Left lung (tissue), 10 donors: Measurements from ENCODE around the gene ATP6AP1. TPM values are rescaled to one million over a fixed set of nuclear protein-coding genes. Genes with fewer than 3 reads are reported as not detected.
A peak's percentile ranks its signal among the peaks of the same experiment; 100 is the strongest.

Experiments used
- ATAC-seq: fragments of 200-7000 bp; cut with Tn5 transposase; one replicate; pipeline ENCODE4 v1.9.1; 2020; ENCODE audit warnings: moderate library complexity
- DNase-seq, 4 donors: peaks; one replicate each; pipeline ENCODE4 v3.0.0-alpha.2; 2013 to 2020
- H3K27ac ChIP-seq, 2 donors: fragments of 200-600 bp; sonication (generic) in 1 of 2; one replicate each; pipeline versions ENCODE4 v1.5.0 to v1.8.0; 2020 to 2021
- H3K27me3 ChIP-seq, 2 donors: fragments of 200-600 bp; sonication (generic) in 1 of 2; one replicate each; pipeline versions ENCODE4 v1.5.0 to v1.8.0; 2020 to 2021
- H3K36me3 ChIP-seq, 2 donors: fragments of 200-600 bp; sonication (generic) in 1 of 2; one replicate each; pipeline versions ENCODE4 v1.5.0 to v1.8.0; 2020 to 2021
- H3K4me1 ChIP-seq, 2 donors: fragments of 200-600 bp; one replicate each; pipeline ENCODE4 v1.8.0; 2021
- H3K4me3 ChIP-seq, 2 donors: fragments of 200-600 bp; sonication (generic) in 1 of 2; one replicate each; pipeline versions ENCODE4 v1.5.0 to v1.8.0; 2020 to 2021; ENCODE audit warnings: mild to moderate bottlenecking in 1 of 2
- H3K9me3 ChIP-seq, 2 donors: fragments of 200-600 bp; sonication (generic) in 1 of 2; one replicate each; pipeline versions ENCODE4 v1.5.0 to v1.8.0; 2020 to 2021
- intact Hi-C, 2 donors: fragments of 100-400 bp; cut with DNase I; formaldehyde crosslinking; loops; one replicate each; pipeline versions ENCODE4 v1.11.2 to v1.14.2; 2022
- polyA plus RNA-seq, 6 donors: library from polyadenylated mRNA; unstranded; fragments of 120-200 nt; gene quantifications; one replicate each; pipeline ENCODE4 v1.2.1, GENCODE V29; 2013; ENCODE audit not compliant: insufficient read length in 6 of 6
- total RNA-seq, 2 donors: library from RNA; stranded (reverse); fragmentation: NEBNext Ultra II Directional; extraction: Animal tissue kit (Norgen Biotek cat#: 25700); gene quantifications; one replicate each; pipeline ENCODE4 v1.2.1, GENCODE V29; 2021
- TF ChIP-seq, protein P1 (sequence below), 2 donors: fragments of 200-600 bp; sonication (generic) in 1 of 2; IDR thresholded peaks; one replicate each; pipeline versions ENCODE4 v1.5.0 to v1.8.0; 2021; ENCODE audit warnings: antibody characterized with exemption in 2 of 2
- donor health status: DM: no; HTN: yes; CAD: no.
- donor health status: DM: no; HTN: no; CAD: no.

Gene ATP6AP1
- total and polyA plus RNA-seq, 8 donors = 89.4 to 168 (median 98.7) TPM

DNA sequence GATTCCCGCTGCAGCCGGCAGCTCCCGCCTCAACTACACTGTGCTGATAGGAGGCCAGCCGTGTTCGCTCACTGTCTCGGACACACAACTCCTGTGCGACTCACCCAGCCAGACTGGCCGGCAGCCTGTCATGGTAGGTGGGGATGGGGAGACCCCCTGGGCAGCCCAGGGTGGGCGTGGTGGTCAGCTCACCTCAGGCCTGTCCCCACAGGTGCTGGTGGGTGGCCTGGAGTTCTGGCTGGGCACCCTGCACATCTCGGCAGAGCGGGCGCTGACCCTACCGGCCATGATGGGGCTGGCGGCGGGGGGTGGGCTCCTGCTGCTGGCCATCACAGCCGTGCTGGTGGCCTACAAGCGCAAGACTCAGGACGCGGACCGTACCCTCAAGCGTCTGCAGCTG lies 39.1 kb downstream of the ATP6AP1 start:
- no peak overlapping the region for H3K27ac ChIP-seq
- H3K9me3 ChIP-seq = no peaks in the 10 kb centered on the region
- ATAC-seq (no peak), DNase-seq (no peak)
- H3K36me3 ChIP-seq = peaks cover 0 to 76% of the 10 kb centered on the region in 2 donors
- no peaks in the 10 kb centered on the region for H3K4me1 ChIP-seq
- TF ChIP-seq, protein P1, sequence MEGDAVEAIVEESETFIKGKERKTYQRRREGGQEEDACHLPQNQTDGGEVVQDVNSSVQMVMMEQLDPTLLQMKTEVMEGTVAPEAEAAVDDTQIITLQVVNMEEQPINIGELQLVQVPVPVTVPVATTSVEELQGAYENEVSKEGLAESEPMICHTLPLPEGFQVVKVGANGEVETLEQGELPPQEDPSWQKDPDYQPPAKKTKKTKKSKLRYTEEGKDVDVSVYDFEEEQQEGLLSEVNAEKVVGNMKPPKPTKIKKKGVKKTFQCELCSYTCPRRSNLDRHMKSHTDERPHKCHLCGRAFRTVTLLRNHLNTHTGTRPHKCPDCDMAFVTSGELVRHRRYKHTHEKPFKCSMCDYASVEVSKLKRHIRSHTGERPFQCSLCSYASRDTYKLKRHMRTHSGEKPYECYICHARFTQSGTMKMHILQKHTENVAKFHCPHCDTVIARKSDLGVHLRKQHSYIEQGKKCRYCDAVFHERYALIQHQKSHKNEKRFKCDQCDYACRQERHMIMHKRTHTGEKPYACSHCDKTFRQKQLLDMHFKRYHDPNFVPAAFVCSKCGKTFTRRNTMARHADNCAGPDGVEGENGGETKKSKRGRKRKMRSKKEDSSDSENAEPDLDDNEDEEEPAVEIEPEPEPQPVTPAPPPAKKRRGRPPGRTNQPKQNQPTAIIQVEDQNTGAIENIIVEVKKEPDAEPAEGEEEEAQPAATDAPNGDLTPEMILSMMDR (IDR thresholded peaks at IDR 0.05) = no peak
- no peak overlapping the region for H3K4me3 ChIP-seq
- no peaks in the 10 kb centered on the region for H3K27me3 ChIP-seq
- intact Hi-C loops = no loop called here

DNA sequence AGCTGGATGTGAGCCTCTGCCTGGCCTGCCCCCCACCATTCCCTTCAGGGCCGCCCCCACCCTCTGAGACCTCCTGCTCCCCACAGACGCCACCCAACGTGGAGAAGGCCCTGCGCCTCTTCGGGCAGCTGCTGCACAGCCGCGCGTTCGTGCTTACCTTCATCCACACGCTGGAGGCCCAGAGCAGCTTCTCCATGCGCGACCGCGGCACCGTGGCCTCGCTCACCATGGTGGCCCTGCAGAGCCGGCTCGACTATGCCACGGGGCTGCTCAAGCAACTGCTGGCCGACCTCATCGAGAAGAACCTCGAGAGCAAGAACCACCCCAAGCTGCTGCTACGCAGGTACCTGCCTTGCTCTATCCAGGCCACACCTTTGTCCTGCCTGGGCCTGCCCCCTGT lies 39.7 kb downstream of the ATP6AP1 start:
- Histone ChIP-seq H3K4me1 (no peaks in the 10 kb centered on the region), H3K27me3 (no peaks in the 10 kb centered on the region), H3K9me3 (no peaks in the 10 kb centered on the region), H3K4me3 (no peak overlapping the region), H3K27ac (no peak overlapping the region), H3K36me3 (peaks cover 0 to 80% of the 10 kb centered on the region in 2 donors)
- ATAC-seq (no peak), DNase-seq (no peak)
- TF ChIP-seq, protein P1 (IDR thresholded peaks at IDR 0.05) = no peak
- intact Hi-C loops = no loop called here

DNA sequence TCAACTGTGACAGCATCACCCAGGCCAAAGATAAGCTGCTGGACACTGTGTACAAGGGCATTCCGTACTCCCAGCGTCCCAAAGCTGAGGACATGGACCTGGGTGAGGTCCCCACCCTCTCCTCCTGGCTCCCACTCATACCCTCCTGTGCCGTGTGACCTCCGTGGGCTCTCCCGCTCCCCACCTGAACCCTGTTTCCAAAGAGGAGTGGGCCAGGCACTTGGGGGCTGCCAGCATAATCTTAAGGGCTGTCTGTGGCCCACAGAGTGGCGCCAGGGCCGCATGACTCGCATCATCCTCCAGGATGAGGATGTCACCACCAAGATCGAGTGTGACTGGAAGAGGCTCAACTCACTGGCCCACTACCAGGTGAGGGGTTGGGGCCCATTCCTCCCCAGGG lies 40.6 kb downstream of the ATP6AP1 start:
- Histone ChIP-seq H3K36me3 (peaks cover 0 to 80% of the 10 kb centered on the region in 2 donors), H3K27me3 (no peaks in the 10 kb centered on the region), H3K4me3 (no peak overlapping the region), H3K4me1 (no peaks in the 10 kb centered on the region), H3K9me3 (no peaks in the 10 kb centered on the region), H3K27ac (no peak overlapping the region)
- DNase-seq (no peak), ATAC-seq (no peak)
- intact Hi-C loops = no loop called here
- TF ChIP-seq, protein P1 (IDR thresholded peaks at IDR 0.05) = no peak

DNA sequence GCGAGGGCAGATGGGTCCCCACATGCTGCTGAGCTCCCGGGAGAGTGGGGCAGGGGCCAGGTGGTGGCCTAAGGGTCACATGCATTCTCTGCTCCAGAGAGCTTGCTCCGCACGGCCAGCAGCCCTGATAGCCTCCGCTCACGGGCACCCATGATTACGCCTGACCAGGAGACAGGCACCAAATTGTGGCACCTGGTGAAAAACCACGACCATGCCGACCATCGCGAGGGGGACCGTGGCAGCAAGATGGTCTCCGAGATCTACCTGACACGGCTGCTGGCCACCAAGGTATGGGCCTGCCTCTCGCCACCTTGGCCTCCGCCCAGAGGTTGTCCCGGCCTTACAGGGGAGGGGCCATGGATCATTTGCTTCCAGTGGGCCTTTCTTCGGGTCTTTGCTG lies 41.4 kb downstream of the ATP6AP1 start:
- ATAC-seq (no peak), DNase-seq (no peak)
- peaks cover 0 to 74% of the 10 kb centered on the region in 2 donors for H3K36me3 ChIP-seq
- intact Hi-C loops = no loop called here
- H3K27ac ChIP-seq = no peak overlapping the region
- H3K27me3 ChIP-seq = no peaks in the 10 kb centered on the region
- TF ChIP-seq, protein P1 (IDR thresholded peaks at IDR 0.05) = no peak
- H3K4me1 ChIP-seq = no peaks in the 10 kb centered on the region
- H3K4me3 ChIP-seq = no peak overlapping the region
- no peaks in the 10 kb centered on the region for H3K9me3 ChIP-seq

DNA sequence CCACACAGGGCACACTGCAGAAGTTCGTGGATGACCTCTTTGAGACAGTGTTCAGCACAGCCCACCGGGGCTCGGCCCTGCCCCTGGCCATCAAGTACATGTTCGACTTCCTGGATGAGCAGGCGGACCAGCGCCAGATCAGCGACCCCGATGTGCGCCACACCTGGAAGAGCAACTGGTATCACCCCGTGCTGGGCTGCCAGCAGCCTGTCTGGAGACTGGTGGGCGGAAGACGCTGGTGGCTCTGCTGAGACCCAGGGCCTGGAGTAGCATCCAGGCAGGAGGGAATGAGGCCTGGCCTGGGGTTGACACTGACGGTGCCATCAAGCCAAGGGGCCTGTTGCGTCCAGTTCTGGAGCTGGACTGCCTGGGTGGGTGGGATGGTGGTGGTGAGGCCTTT lies 42.0 kb downstream of the ATP6AP1 start:
- DNase-seq = peak in 1 of 4 donors; percentile 10
- Histone ChIP-seq H3K36me3 (peaks cover 0 to 69% of the 10 kb centered on the region in 2 donors), H3K9me3 (no peaks in the 10 kb centered on the region), H3K27me3 (no peaks in the 10 kb centered on the region), H3K27ac (no peak overlapping the region), H3K4me1 (no peaks in the 10 kb centered on the region), H3K4me3 (no peak overlapping the region)
- intact Hi-C loops = no loop called here
- no peak for ATAC-seq
- TF ChIP-seq, protein P1 (IDR thresholded peaks at IDR 0.05) = no peak
